Transverse colon (tissue), 4 donors: ENCODE data around the gene WDSUB1. TPM values are rescaled to one million over a fixed set of nuclear protein-coding genes. Genes with fewer than 3 reads are reported as not detected.

Experiments used
- DNase-seq: peaks from one replicate; pipeline ENCODE4 v3.0.0-alpha.2; 2019
- H3K27ac ChIP-seq, 4 donors: fragments of 200-600 bp; sonication (generic); 2 replicates each; pipeline ENCODE4 v1.5.1; 2016 to 2018; ENCODE audit warnings: inconsistent platforms in 4 of 4
- H3K27me3 ChIP-seq: fragments of 200-600 bp; sonication (generic); 2 replicates; pipeline ENCODE4 v1.5.1; 2017; ENCODE audit warnings: inconsistent platforms
- H3K36me3 ChIP-seq, 4 donors: fragments of 200-600 bp; sonication (generic); 2 replicates each; pipeline ENCODE4 v1.5.1; 2017 to 2019; ENCODE audit warnings: inconsistent platforms in 4 of 4
- H3K4me1 ChIP-seq, 4 donors: fragments of 200-600 bp; sonication (generic); 2 replicates each; pipeline ENCODE4 v1.5.1; 2017 to 2020; ENCODE audit warnings: inconsistent platforms in 4 of 4
- H3K4me3 ChIP-seq, 4 donors: fragments of 200-600 bp; sonication (generic); 1 replicate in 1 of 4; 2 replicates in 3 of 4; pipeline versions ENCODE4 v1.5.1 to v1.6.1; 2017 to 2019; ENCODE audit warnings: inconsistent platforms in 4 of 4
- H3K9me3 ChIP-seq, 2 donors: fragments of 200-600 bp; sonication (generic); 2 replicates each; pipeline ENCODE4 v1.5.1; 2017 to 2019; ENCODE audit warnings: inconsistent platforms in 2 of 2
- EP300 ChIP-seq: sonication (generic); formaldehyde crosslinking; IDR thresholded peaks from one replicate; pipeline ENCODE4 v1.6.1; 2017; ENCODE audit warnings: antibody characterized with exemption, low read depth
- POLR2A ChIP-seq: fragments of 450-650 bp; IDR thresholded peaks from one replicate; pipeline ENCODE4 v1.6.1; 2016; ENCODE audit warnings: antibody characterized with exemption, mild to moderate bottlenecking, moderate library complexity
- POLR2AphosphoS5 ChIP-seq, 3 donors: sonication (generic); formaldehyde crosslinking; IDR thresholded peaks; one replicate each; pipeline ENCODE4 v1.6.1; 2016; ENCODE audit warnings: antibody characterized with exemption in 3 of 3
- WGBS, 2 donors: methylation state at CpG; one replicate each; pipeline ENCODE4 v1.1.5; 2018; ENCODE audit warnings: low coverage in 1 of 2; 5-methylcytosine and 5-hydroxymethylcytosine counted together
- in situ Hi-C, 4 donors: fragments of 200-750 bp; cut with MboI; loops; one replicate each; pipeline versions ENCODE4 v1.15.0 to v1.15.1; 2017; ENCODE audit warnings: low sequenced_read_pairs in 3 of 4, low pct_ligation_motif_present in 1 of 4, low pct_unique_long_range_greater_than_20kb in 1 of 4
- intact Hi-C: fragments of 100-400 bp; cut with DNase I; formaldehyde crosslinking; loops from one replicate; pipeline ENCODE4 v1.15.1; 2023; ENCODE audit warnings: low total_unique reads
- total RNA-seq, 4 donors: library from RNA; depleted of rRNA; stranded (reverse); fragments of >200 nt; gene quantifications; one replicate each; pipeline ENCODE4 v1.1.0, GENCODE V29; 2016
- TF ChIP-seq, protein P1 (sequence below), 5 experiments: fragments of 200-600 bp in 3 of 5; fragments of 450-650 bp in 2 of 5; sonication (generic) in 3 of 5; IDR thresholded peaks; 1 replicate in 2 of 5; 2 replicates in 3 of 5; pipeline ENCODE4 v1.5.1; 2016 to 2017; ENCODE audit warnings: antibody characterized with exemption in 5 of 5, inconsistent platforms in 3 of 5, mild to moderate bottlenecking in 2 of 5, moderate library complexity in 1 of 5

WDSUB1 gene
- total RNA-seq, 4 donors from 2014 or later, result 3.4 to 10.3 (median 9.1) TPM

DNA sequence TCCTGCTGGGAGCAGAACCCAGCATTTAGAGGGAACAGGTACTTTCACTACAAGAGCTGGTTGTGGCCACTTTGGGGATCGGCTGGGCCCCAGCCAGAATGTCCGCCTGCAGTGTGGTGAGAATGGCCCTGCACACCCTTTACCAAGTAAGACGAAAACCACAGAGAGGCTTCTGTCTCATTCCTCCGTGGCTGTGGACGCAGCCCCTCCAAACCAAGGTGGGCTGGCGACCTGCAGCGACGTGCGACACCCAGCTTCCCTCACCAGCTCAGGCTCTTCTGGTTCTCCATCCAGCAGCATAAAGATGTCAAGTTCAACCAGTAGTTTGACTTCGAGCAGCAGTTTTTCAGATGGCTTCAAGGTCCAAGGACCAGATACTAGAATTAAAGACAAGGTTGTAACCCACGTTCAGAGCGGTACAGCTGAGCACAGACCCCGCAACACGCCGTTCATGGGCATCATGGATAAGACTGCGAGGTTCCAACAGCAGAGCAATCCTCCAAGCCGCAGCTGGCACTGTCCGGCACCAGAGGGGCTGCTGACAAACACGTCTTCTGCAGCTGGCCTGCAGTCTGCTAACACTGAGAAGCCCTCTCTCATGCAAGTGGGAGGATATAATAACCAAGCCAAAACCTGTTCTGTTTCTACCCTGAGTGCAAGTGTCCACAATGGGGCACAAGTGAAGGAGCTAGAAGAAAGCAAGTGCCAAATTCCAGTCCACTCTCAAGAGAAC lies 56.2 kb downstream of the WDSUB1 start:
- Histone ChIP-seq H3K36me3 (peaks cover 0 to 23% (median 11%) of the 10 kb centered on the region in 4 donors), H3K4me3 (no peak overlapping the region), H3K27me3 (no peaks in the 10 kb centered on the region), H3K27ac (no peak overlapping the region), H3K4me1 (peaks cover 0 to 8% (median 2%) of the 10 kb centered on the region in 4 donors), H3K9me3 (no peaks in the 10 kb centered on the region)
- no peak for TF ChIP-seq POLR2A
- no peak for TF ChIP-seq EP300
- TF ChIP-seq, protein P1, sequence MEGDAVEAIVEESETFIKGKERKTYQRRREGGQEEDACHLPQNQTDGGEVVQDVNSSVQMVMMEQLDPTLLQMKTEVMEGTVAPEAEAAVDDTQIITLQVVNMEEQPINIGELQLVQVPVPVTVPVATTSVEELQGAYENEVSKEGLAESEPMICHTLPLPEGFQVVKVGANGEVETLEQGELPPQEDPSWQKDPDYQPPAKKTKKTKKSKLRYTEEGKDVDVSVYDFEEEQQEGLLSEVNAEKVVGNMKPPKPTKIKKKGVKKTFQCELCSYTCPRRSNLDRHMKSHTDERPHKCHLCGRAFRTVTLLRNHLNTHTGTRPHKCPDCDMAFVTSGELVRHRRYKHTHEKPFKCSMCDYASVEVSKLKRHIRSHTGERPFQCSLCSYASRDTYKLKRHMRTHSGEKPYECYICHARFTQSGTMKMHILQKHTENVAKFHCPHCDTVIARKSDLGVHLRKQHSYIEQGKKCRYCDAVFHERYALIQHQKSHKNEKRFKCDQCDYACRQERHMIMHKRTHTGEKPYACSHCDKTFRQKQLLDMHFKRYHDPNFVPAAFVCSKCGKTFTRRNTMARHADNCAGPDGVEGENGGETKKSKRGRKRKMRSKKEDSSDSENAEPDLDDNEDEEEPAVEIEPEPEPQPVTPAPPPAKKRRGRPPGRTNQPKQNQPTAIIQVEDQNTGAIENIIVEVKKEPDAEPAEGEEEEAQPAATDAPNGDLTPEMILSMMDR (IDR thresholded peaks at IDR 0.05), result no peak
- TF ChIP-seq POLR2AphosphoS5 (IDR thresholded peaks at IDR 0.05), result no peak
- 96% methylated on average over 17 of the region's 19 CpGs; no CpG with 5 or more reads in 1 of the 2 donors for WGBS, 2 donors
- intact Hi-C loops, result no loop called here
- in situ Hi-C loops, result no loop called here
- DNase-seq, result no peak

DNA sequence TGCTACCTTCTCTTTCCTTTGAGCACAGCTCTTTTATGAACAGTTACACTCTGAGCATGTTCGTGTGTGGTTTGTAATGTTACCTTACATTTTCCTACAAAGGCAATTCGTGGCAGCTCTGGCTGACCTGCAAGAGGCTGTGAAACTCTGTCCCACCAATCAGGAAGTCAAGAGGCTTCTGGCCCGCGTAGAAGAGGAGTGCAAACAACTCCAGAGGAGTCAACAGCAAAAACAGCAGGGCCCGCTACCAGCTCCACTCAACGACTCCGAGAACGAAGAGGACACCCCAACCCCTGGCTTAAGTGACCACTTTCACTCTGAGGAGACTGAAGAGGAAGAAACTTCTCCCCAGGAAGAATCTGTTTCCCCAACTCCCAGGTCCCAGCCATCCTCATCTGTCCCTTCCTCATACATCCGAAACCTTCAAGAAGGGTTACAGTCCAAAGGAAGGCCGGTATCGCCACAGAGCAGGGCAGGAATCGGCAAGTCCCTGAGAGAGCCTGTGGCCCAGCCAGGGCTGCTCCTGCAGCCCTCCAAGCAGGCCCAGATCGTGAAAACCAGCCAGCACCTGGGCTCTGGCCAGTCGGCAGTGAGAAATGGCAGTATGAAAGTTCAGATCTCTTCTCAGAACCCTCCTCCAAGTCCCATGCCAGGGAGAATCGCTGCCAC lies 56.9 kb downstream of the WDSUB1 start:
- no peak overlapping the region for H3K4me3 ChIP-seq
- 91% methylated on average over 15 of the region's 15 CpGs; no CpG with 5 or more reads in 1 of the 2 donors for WGBS, 2 donors
- no peaks in the 10 kb centered on the region for H3K9me3 ChIP-seq
- peaks cover 0 to 8% (median 2%) of the 10 kb centered on the region in 4 donors for H3K4me1 ChIP-seq
- H3K27me3 ChIP-seq, result no peaks in the 10 kb centered on the region
- no peak for DNase-seq
- no peak for TF ChIP-seq EP300
- no peak for TF ChIP-seq POLR2A
- TF ChIP-seq, protein P1 (IDR thresholded peaks at IDR 0.05), result no peak
- no peak for TF ChIP-seq POLR2AphosphoS5 (IDR thresholded peaks at IDR 0.05)
- intact Hi-C loops, result no loop called here
- in situ Hi-C loops, result no loop called here
- peaks cover 0 to 17% (median 7%) of the 10 kb centered on the region in 4 donors for H3K36me3 ChIP-seq
- H3K27ac ChIP-seq, result no peak overlapping the region

DNA sequence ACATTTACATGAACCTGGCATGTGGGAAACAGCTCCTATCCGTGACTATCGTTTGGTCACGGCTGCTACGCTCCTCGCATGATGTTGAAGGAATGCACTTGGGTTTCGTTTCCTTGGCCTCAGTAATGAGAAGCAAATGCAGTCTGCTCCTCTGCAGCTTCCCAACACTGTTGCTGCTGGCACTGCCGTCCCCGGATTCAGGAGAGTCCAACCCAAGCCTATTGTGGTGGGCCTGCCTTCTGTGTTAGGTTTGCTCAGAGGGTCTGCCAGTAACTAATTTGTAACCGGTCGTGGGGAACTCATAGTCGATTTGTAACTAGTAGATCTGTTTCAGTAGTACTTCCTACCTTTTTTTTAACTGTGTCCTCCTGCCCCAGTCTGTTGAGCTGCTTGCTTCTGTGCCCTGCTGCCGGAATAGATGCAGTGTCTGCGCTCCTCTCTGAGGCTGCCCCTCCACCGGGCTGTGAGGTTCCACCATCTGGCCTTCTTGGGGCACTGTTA lies 58.4 kb downstream of the WDSUB1 start:
- in situ Hi-C loops, result no loop called here
- intact Hi-C loops, result no loop called here
- H3K27ac ChIP-seq, result no peak overlapping the region

DNA sequence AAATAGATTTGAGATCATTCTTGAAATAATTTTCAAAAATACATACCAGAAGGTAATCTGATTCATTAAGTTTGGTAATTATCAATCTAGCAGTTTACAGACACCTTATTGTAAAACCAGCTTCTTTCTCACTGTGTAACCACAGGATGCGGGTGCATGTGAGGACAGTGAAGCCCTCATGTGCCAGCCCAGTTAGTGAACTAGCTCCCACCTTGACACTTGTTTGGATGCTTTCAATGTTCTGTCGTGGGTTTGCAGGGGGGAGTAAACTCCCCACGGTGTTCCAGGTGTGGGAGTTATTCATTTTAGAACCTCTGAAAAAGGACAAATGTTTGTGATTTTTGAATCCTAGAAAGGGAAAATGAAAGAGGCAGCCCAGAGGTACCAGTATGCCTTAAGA lies 59.0 kb downstream of the WDSUB1 start:
- H3K9me3 ChIP-seq, result no peaks in the 10 kb centered on the region
- no peak for DNase-seq
- H3K36me3 ChIP-seq, result peaks cover 0 to 23% (median 10%) of the 10 kb centered on the region in 4 donors
- no peaks in the 10 kb centered on the region for H3K27me3 ChIP-seq
- H3K4me3 ChIP-seq, result no peak overlapping the region
- intact Hi-C loops, result no loop called here
- TF ChIP-seq POLR2AphosphoS5 (IDR thresholded peaks at IDR 0.05), result no peak
- TF ChIP-seq POLR2A, result no peak
- no peak for TF ChIP-seq EP300
- TF ChIP-seq, protein P1 (IDR thresholded peaks at IDR 0.05), result no peak
- WGBS, 2 donors, result 53 to 100% methylated on average over 1 to 3 of the region's 3 CpGs
- in situ Hi-C loops, result no loop called here
- H3K27ac ChIP-seq, result no peak overlapping the region
- H3K4me1 ChIP-seq, result peaks cover 0 to 6% (median under 1%) of the 10 kb centered on the region in 4 donors

More for the DNA sequence above, 58.4 kb downstream of the WDSUB1 start:
- TF ChIP-seq, protein P1 (IDR thresholded peaks at IDR 0.05), result no peak
- no peak for TF ChIP-seq POLR2A
- Histone ChIP-seq H3K4me3 (no peak overlapping the region), H3K36me3 (peaks cover 0 to 23% (median 10%) of the 10 kb centered on the region in 4 donors), H3K9me3 (no peaks in the 10 kb centered on the region), H3K27me3 (no peaks in the 10 kb centered on the region), H3K4me1 (peaks cover 0 to 8% (median 2%) of the 10 kb centered on the region in 4 donors)
- DNase-seq, result no peak
- 83 to 92% methylated on average over 1 to 14 of the region's 14 CpGs for WGBS, 2 donors
